Heart right ventricle (tissue), 16 donors: ENCODE measurements around the gene CD9. TPM values are rescaled to one million over a fixed set of nuclear protein-coding genes. Genes with fewer than 3 reads are reported as not detected.
A peak's percentile ranks its signal among the peaks of the same experiment; 100 is the strongest.

Experiments
- ATAC-seq, 8 donors: fragments of 200-7000 bp; cut with Tn5 transposase; one replicate each; pipeline ENCODE4 v1.9.1; 2020; ENCODE audit warnings: mild to moderate bottlenecking in 8 of 8, moderate library complexity in 8 of 8, moderate number of reproducible peaks in 1 of 8
- DNase-seq, 2 donors: peaks; one replicate each; pipeline ENCODE4 v3.0.0-alpha.2; 2020
- H3K27ac ChIP-seq, 10 donors: fragments of 200-600 bp; sonication (generic) in 2 of 10; one replicate each; pipeline versions ENCODE4 v1.5.0 to v1.8.0; 2020 to 2022; ENCODE audit warnings: mild to moderate bottlenecking in 3 of 10
- H3K27me3 ChIP-seq, 7 donors: fragments of 200-600 bp; one replicate each; pipeline ENCODE4 v1.8.0; 2021 to 2022; ENCODE audit warnings: mild to moderate bottlenecking in 2 of 7
- H3K36me3 ChIP-seq, 9 donors: fragments of 200-600 bp; sonication (generic) in 1 of 9; one replicate each; pipeline versions ENCODE4 v1.5.0 to v1.8.0; 2020 to 2022; ENCODE audit warnings: mild to moderate bottlenecking in 2 of 9
- H3K4me1 ChIP-seq, 9 donors: fragments of 200-600 bp; sonication (generic) in 1 of 9; one replicate each; pipeline versions ENCODE4 v1.5.0 to v1.8.0; 2020 to 2022; ENCODE audit warnings: mild to moderate bottlenecking in 4 of 9
- H3K4me3 ChIP-seq, 10 donors: fragments of 200-600 bp; sonication (generic) in 2 of 10; one replicate each; pipeline versions ENCODE4 v1.5.0 to v1.8.0; 2020 to 2022; ENCODE audit warnings: mild to moderate bottlenecking in 7 of 10, moderate library complexity in 2 of 10
- H3K9me3 ChIP-seq, 11 donors: fragments of 200-600 bp in 10 of 11; sonication (generic) in 2 of 11; one replicate each; pipeline versions ENCODE4 v1.5.0 to v1.8.0; 2013 to 2022; ENCODE audit warnings: mild to moderate bottlenecking in 2 of 11, control low read depth in 1 of 11, moderate library complexity in 1 of 11
- CTCF ChIP-seq, 9 donors: fragments of 200-600 bp; sonication (generic) in 2 of 9; IDR thresholded peaks; one replicate each; pipeline versions ENCODE4 v1.5.0 to v1.8.0; 2021 to 2022; ENCODE audit warnings: antibody characterized with exemption in 9 of 9, mild to moderate bottlenecking in 5 of 9, moderate library complexity in 1 of 9
- WGBS, 2 donors: extraction: QIAGEN DNeasy Blood & Tissue Kit; methylation state at CpG; one replicate each; pipeline ENCODE4 v1.1.7; 2013; ENCODE audit warnings: inconsistent platforms in 1 of 2; 5-methylcytosine and 5-hydroxymethylcytosine counted together
- intact Hi-C, 10 donors: fragments of 100-400 bp; cut with DNase I; formaldehyde crosslinking; loops; one replicate each; pipeline versions ENCODE4 v1.11.1 to v1.14.2; 2022
- polyA plus RNA-seq, 2 donors: library from polyadenylated mRNA; stranded (reverse); fragments of 200-250 nt; gene quantifications; one replicate each; pipeline ENCODE4 v1.2.3, GENCODE V29; 2013
- total RNA-seq, 10 donors: library from RNA; stranded (reverse); fragmentation: NEBNext Ultra II Directional in 3 of 10; extraction: Animal tissue kit (Norgen Biotek cat#: 25700) in 3 of 10; gene quantifications; one replicate each; pipeline versions ENCODE4 v1.2.1 to v1.2.4, GENCODE V29; 2021 to 2023
- donor health status: Arrhythmogenic right ventricular cardiomyopathy.
- donor health status: ischemic (EF 13 %, LVEDD 7.1; RV severe dilation, severe dysfunction).
- donor health status: healthy with polysubstance abuse.
- donor health status: DM: no; HTN: yes; CAD: no.
- donor health status: DM: no; HTN: no; CAD: no.
- donor health status: ischemic (EF 25% LVEDD 6.9; RV normal size, moderate dysfunction).
- donor health status: ischemic (EF 25% LVEDD 5.7; RV mildly dilated, moderate dysfunction).
- donor health status: healthy.
- donor health status: DM: yes; HTN: yes; CAD: no.
- donor health status: Ischemic cardiomyopathy.
- donor health status: ischemic (EF 35%, LVEDD 5.7; RV mildly dilated, moderate dysfunction).
- donor health status: nonischemic (EF 11% LVEDD 7.7; RV severe dilation, severe dysfunction).
- donor health status: DM: yes; HTN: yes; CAD: no.
- donor health status: PGD.
- donor health status: ischemic (EF 29% LVEDD 5.4; RV normal size, mild dysfunction).
- donor health status: nonischemic (EF 23%, LVEDD 6.1; RV moderate dilation, normal function).

Gene CD9
- total and polyA plus RNA-seq, 12 donors, result 24.8 to 109 (median 54.2) TPM

- peak overlapping the region in 9 of 10 donors; percentile 32 to 77 (median 66) for H3K27ac ChIP-seq
- intact Hi-C loops, result loop anchor here in 1 of 10 donors (10.0 kb wide), 1 partner anchor 87 kb away; no protein-coding TSS in a partner anchor
- peak; percentile 55 to 90 (median 80) for ATAC-seq
- 31 to 36% methylated on average over 16 of the region's 16 CpGs for WGBS, 2 donors
- no peaks in the 10 kb centered on the region for H3K36me3 ChIP-seq
- no peak overlapping the region for H3K4me3 ChIP-seq
- peaks cover 0 to 16% (median 0%) of the 10 kb centered on the region in 7 donors for H3K27me3 ChIP-seq
- no peaks in the 10 kb centered on the region for H3K9me3 ChIP-seq
- no peak for TF ChIP-seq CTCF (IDR thresholded peaks at IDR 0.05)
- peak; percentile 57 to 77 for DNase-seq
- H3K4me1 ChIP-seq, result peaks cover 4 to 45% (median 32%) of the 10 kb centered on the region in 9 donors
Measured at GRCh38 chr12:6161124-6161882, 38.9 kb upstream of the CD9 start.

GRCh38 chr12:6163416-6164060, 36.7 kb upstream of the CD9 start:
- no peak for ATAC-seq
- 92 to 93% methylated on average over 8 of the region's 8 CpGs for WGBS, 2 donors

GRCh38 chr12:6165395-6165794, 34.8 kb upstream of the CD9 start:
- ATAC-seq (no peak), DNase-seq (no peak)
- TF ChIP-seq CTCF (IDR thresholded peaks at IDR 0.05), result no peak
- peaks cover 0 to 4% (median 0%) of the 10 kb centered on the region in 7 donors for H3K27me3 ChIP-seq
- H3K4me1 ChIP-seq, result peaks cover 16 to 64% (median 47%) of the 10 kb centered on the region in 9 donors
- H3K36me3 ChIP-seq, result no peaks in the 10 kb centered on the region
- H3K9me3 ChIP-seq, result no peaks in the 10 kb centered on the region
- intact Hi-C loops, result loop anchor here in 3 of 10 donors (5.0 to 10.0 kb wide), 3 partner anchors 38 to 91 kb away; partner anchors contain the start of gene VWF (in 1 of the 3)
- no peak overlapping the region for H3K4me3 ChIP-seq
- no peak overlapping the region for H3K27ac ChIP-seq
- WGBS, 2 donors, result 58 to 65% methylated on average over 2 of the region's 2 CpGs

More at GRCh38 chr12:6163416-6164060, 36.7 kb upstream of the CD9 start:
- no peak for TF ChIP-seq CTCF (IDR thresholded peaks at IDR 0.05)
- no peak overlapping the region for H3K4me3 ChIP-seq
- H3K4me1 ChIP-seq, result peaks cover 16 to 54% (median 43%) of the 10 kb centered on the region in 9 donors
- peaks cover 0 to 11% (median 0%) of the 10 kb centered on the region in 7 donors for H3K27me3 ChIP-seq
- intact Hi-C loops, result loop anchor here in 1 of 10 donors (10.0 kb wide), 1 partner anchor 89 kb away; no protein-coding TSS in a partner anchor
- no peak overlapping the region for H3K27ac ChIP-seq
- no peaks in the 10 kb centered on the region for H3K9me3 ChIP-seq
- no peaks in the 10 kb centered on the region for H3K36me3 ChIP-seq
- DNase-seq, result no peak

GRCh38 chr12:6166808-6167207, 33.4 kb upstream of the CD9 start:
- Histone ChIP-seq H3K27me3 (no peaks in the 10 kb centered on the region), H3K9me3 (no peaks in the 10 kb centered on the region), H3K27ac (peak overlapping the region; percentile 3 to 90 (median 78)), H3K4me3 (no peak overlapping the region), H3K4me1 (peaks cover 12 to 53% (median 36%) of the 10 kb centered on the region in 9 donors), H3K36me3 (no peaks in the 10 kb centered on the region)
- no peak for TF ChIP-seq CTCF (IDR thresholded peaks at IDR 0.05)
- 85 to 92% methylated on average over 6 of the region's 6 CpGs for WGBS, 2 donors
- intact Hi-C loops, result loop anchor here in 3 of 10 donors (5.0 to 10.0 kb wide), 3 partner anchors 40 to 92 kb away; partner anchors contain the start of gene VWF (in 1 of the 3)
- ATAC-seq (no peak), DNase-seq (no peak)
